ENCODE results near the gene ACTRT2.

Gene ACTRT2

DNA sequence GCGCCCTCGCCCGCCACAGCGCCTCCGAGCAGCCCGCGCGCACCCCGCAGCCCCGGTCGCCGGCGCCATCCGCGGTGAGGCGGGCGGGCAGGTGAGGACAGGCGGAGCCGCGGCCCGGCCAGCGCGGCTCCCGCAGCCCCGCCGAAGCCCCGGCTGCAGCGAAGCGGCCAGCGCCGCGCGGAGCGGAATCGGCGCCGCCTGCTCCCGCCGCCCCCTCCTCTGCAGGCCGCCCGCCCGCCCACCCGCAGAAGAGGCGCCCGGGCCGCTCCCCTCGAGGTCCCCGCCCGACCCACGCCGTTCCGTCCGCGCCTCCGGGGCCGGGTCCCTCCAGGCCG is 49.0 kb downstream of the ACTRT2 start:
- DNase-seq, result no peak

DNA sequence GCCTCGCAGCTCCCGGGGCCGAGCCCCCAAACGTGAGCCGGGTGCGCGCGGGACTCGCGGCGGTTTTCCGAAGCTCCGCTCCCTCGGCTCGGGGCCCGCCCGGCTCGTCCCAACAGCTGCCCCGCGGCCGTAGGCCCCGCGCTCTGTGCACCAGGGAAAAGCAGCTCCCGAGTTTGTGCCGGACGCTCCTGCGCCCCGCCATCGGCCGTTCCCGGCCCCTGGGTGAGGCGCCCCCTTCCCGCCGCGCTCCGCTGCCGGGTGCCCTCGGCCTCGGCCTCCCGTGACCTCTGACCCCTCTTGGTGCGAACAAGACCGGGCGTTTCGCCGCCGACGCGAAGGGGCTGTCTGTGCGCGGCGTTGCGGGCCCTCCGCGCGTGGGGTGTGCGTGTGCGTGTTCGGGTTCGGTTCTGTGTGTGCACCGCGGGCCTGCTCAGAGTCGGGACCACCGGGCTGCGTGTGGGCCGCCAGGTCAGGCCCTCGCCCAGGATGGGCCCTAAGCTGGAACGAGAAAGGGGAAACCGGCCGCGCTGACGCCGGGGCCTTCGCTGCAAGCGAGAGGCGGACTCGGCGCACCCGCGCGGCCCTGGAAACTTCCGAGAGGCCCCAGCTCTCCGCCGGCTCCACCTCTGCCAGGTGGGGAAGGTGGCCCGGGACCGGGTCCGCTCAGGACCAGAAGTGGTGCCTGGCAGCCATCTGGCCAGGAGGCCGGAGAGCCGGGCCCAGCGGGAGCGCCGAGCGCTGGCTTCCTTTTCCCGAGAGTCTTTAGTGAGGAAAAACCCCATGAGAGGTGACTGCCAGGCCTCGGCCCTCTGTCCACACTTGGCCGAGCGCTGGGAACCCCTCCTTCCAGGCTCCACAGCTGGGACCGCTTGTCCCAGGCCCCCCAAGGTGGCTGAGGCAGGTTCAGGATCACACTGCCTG is 49.6 kb downstream of the ACTRT2 start:
- DNase-seq, result no peak

DNA sequence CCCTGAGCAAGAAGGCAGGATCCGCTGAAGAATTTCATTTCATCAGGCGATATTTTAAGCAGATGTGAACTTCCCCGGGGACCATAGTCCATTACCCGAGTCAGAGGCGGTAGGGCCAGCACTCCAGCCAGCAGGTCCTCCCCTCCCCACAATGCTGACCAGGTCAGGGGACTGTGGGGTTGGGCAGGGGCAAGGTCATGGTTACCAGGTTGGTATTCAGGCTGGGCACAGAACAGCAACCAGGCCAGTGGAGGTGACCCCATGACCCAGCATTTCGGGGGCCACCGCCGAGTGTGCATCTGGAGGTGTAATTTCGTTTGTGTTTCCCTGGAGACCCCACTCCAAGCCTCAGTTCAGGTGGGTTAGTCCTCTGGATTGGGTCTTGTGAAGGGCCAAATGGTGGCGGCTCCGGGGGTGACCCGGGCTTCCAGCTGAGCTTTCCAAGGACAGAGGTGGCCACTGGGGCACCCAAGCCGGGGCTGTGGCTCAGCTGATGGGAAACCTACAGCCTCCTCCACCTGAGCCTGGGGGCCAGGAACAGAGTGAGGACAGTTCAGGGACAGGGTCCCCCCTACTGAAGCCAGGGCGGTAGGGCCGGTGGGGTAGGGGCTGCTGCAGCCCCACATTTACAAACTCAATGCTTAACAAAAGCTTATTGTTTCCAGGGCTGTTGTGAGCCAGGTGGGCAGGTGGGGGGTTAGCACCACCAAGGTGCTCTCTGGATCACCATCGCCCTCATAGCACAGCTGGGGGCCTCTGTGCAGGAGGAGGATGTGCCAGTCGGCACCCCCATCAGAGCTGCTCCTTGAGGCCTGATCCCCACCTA is 50.5 kb downstream of the ACTRT2 start:
- DNase-seq, result no peak
